Measurements from ENCODE around the gene POFUT1. TPM values are rescaled to one million over a fixed set of nuclear protein-coding genes. Genes with fewer than 3 reads are reported as not detected.
"Not testable (repeated sequence)": the region's sequence is repeated elsewhere in the genome, so short reads cannot be mapped to it uniquely, and the experiment has no call there.

Gene POFUT1
- total RNA-seq, 4 donors from 2014 or later = 11.2 to 47.1 (median 23.3) TPM

- H3K36me3 ChIP-seq = no peaks in the 10 kb centered on the region
- DNase-seq = no peak
- intact Hi-C loops (cut with DNase I; ENCODE audit: low total_unique reads) = no loop called here
- H3K4me3 ChIP-seq = no peak overlapping the region
- H3K9me3 ChIP-seq = no peaks in the 10 kb centered on the region
- no peak overlapping the region for H3K27ac ChIP-seq
- H3K27me3 ChIP-seq = no peaks in the 10 kb centered on the region
- TF ChIP-seq POLR2A (IDR thresholded peaks at IDR 0.05) (no peak), CTCF (IDR thresholded peaks at IDR 0.05) (no peak)
- H3K4me1 ChIP-seq = no peaks in the 10 kb centered on the region
These were observed 36.6 kb downstream of the POFUT1 start for GRCh38 chr20:32244150-32244823.

- TF ChIP-seq CTCF (IDR thresholded peaks at IDR 0.05) (no peak), POLR2A (IDR thresholded peaks at IDR 0.05) (no peak)
- H3K9me3 ChIP-seq = no peaks in the 10 kb centered on the region
- no peaks in the 10 kb centered on the region for H3K36me3 ChIP-seq
- H3K27ac ChIP-seq = no peak overlapping the region
- H3K4me1 ChIP-seq = no peaks in the 10 kb centered on the region
- no peak overlapping the region for H3K4me3 ChIP-seq
- no peak for DNase-seq
- no peaks in the 10 kb centered on the region for H3K27me3 ChIP-seq
- intact Hi-C loops (cut with DNase I; ENCODE audit: low total_unique reads) = no loop called here
These were observed 37.3 kb downstream of the POFUT1 start for GRCh38 chr20:32244959-32245358.

- intact Hi-C loops (cut with DNase I; ENCODE audit: low total_unique reads); H3K36me3 ChIP-seq; DNase-seq; H3K4me3 ChIP-seq; H3K4me1 ChIP-seq; H3K27me3 ChIP-seq; H3K9me3 ChIP-seq; H3K27ac ChIP-seq: not testable (repeated sequence)
These were observed 38.5 kb downstream of the POFUT1 start for GRCh38 chr20:32246208-32246607.

DNA sequence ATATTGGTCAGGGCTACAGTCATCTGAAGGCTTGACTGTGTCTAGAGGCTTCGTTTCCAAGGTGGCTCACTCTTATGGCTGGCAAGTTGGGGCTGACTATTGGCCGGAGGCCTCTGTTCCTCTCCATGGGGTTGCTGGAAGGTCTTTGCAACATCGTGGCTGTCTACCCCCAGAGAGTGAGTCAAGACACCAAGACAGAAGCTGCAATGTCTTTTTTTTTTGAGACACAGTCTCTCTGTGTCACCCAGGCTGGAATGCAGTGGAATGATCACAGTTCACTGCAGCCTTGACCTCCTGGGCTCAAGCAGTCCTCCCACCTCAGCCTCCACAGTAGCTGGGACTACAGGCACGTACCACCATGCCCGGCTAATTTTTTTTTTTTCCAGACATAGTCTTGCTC lies 40.4 kb downstream of the POFUT1 start:
- DNase-seq = no peak
- TF ChIP-seq POLR2A (IDR thresholded peaks at IDR 0.05) (no peak), CTCF (IDR thresholded peaks at IDR 0.05) (no peak)
- Histone ChIP-seq H3K27me3 (no peaks in the 10 kb centered on the region), H3K36me3 (no peaks in the 10 kb centered on the region), H3K27ac (no peak overlapping the region), H3K4me1 (no peaks in the 10 kb centered on the region), H3K9me3 (no peaks in the 10 kb centered on the region), H3K4me3 (no peak overlapping the region)
- intact Hi-C loops (cut with DNase I; ENCODE audit: low total_unique reads) = no loop called here

DNA sequence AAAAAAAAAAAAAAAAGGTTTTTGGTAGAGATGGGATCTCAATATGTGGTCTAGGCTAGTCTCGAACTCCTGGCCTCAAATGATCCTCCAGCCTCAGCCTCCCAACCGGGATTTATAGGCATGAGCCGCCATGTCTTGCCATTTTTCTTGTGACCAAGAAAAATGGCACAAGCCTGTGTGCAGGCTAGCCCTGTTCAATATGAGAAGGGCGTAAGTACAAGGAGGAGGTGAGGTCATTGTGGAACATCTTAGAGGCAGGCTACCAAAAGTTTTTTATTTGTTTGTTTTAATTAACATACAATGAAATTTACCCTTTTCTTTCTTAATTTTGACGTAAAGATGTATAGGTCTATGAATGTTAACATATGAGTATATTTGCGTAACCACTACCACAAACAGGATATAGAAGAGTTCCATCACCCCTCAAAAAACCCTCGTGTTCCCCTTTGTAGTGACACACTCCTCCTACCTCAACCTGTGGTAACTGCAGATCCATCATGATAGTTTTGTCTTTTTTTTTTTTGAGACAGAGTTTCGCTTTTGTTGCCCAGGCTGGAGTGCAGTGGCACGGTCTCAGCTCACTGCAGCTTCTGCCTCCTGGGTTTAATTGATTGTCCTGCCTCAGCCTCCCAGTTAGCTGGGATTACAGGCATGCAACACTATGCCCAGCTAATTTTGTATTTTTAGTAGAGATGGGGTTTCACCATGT lies 41.5 kb downstream of the POFUT1 start:
- DNase-seq = no peak
- TF ChIP-seq POLR2A (IDR thresholded peaks at IDR 0.05) = no peak
- no peak for TF ChIP-seq CTCF (IDR thresholded peaks at IDR 0.05)
- H3K4me3 ChIP-seq = no peak overlapping the region

More for the DNA sequence above, 41.5 kb downstream of the POFUT1 start:
- intact Hi-C loops (cut with DNase I; ENCODE audit: low total_unique reads) = no loop called here
- H3K4me1 ChIP-seq = no peaks in the 10 kb centered on the region
- H3K27me3 ChIP-seq = no peaks in the 10 kb centered on the region
- no peaks in the 10 kb centered on the region for H3K36me3 ChIP-seq
- H3K9me3 ChIP-seq = no peaks in the 10 kb centered on the region
- no peak overlapping the region for H3K27ac ChIP-seq

Data from uterus (tissue), 4 donors.